Kidney epithelial cell (primary cell): Measurements from ENCODE around the gene OBSCN. TPM values are rescaled to one million over a fixed set of nuclear protein-coding genes. Genes with fewer than 3 reads are reported as not detected.

Experiments
- DNase-seq: peaks from one replicate; pipeline ENCODE4 v3.0.0-alpha.2; 2010; ENCODE audit warnings: low read depth
- H3K27me3 ChIP-seq: 2 replicates; pipeline ENCODE4 v1.6.0; 2011; ENCODE audit warnings: low read length; ENCODE audit not compliant: control insufficient read depth, insufficient read depth
- H3K36me3 ChIP-seq: 2 replicates; pipeline ENCODE4 v1.5.1; 2011; ENCODE audit warnings: low read length; ENCODE audit not compliant: control insufficient read depth, insufficient read depth
- H3K4me3 ChIP-seq: 2 replicates; pipeline ENCODE4 v1.5.1; 2011; ENCODE audit warnings: low read depth, mild to moderate bottlenecking, control low read depth, low read length
- total RNA-seq: library from RNA; depleted of rRNA; stranded (reverse); fragments of >200 nt; gene quantifications from 2 replicates; pipeline ENCODE4 v1.2.3, GENCODE V29; 2015
- TF ChIP-seq, protein P1 (sequence below): IDR thresholded peaks from 2 replicates; pipeline ENCODE4 v1.5.1; 2011; ENCODE audit warnings: mild to moderate bottlenecking, moderate library complexity, low read length, control low read depth, inconsistent platforms; ENCODE audit not compliant: insufficient read depth, poor library complexity, severe bottlenecking

Gene OBSCN
- total RNA-seq, 1 donor from 2014 or later: 13.5 TPM

DNA sequence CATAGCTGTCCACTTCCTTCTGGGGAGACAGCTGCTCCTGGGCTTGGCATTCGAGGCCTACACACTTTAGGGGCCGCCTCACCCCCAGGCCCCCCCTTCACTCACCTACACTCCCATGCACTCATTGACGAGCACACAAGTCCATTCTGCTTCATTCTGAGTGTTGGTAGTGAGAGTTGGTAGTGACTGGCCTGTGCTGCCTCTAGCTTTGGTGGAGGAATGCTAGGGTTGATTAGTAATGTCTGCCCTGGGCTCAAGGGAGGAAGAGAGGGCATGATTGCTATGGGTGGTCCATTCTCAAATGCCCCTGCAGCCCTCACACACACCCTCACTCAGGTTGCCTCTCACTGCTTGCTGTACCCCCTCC, 168.4 kb downstream of the OBSCN start:
- no peak overlapping the region for H3K4me3 ChIP-seq
- no peaks in the 10 kb centered on the region for H3K36me3 ChIP-seq
- no peak for DNase-seq
- TF ChIP-seq, protein P1, sequence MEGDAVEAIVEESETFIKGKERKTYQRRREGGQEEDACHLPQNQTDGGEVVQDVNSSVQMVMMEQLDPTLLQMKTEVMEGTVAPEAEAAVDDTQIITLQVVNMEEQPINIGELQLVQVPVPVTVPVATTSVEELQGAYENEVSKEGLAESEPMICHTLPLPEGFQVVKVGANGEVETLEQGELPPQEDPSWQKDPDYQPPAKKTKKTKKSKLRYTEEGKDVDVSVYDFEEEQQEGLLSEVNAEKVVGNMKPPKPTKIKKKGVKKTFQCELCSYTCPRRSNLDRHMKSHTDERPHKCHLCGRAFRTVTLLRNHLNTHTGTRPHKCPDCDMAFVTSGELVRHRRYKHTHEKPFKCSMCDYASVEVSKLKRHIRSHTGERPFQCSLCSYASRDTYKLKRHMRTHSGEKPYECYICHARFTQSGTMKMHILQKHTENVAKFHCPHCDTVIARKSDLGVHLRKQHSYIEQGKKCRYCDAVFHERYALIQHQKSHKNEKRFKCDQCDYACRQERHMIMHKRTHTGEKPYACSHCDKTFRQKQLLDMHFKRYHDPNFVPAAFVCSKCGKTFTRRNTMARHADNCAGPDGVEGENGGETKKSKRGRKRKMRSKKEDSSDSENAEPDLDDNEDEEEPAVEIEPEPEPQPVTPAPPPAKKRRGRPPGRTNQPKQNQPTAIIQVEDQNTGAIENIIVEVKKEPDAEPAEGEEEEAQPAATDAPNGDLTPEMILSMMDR: no peak
- peaks cover 17% of the 10 kb centered on the region for H3K27me3 ChIP-seq

DNA sequence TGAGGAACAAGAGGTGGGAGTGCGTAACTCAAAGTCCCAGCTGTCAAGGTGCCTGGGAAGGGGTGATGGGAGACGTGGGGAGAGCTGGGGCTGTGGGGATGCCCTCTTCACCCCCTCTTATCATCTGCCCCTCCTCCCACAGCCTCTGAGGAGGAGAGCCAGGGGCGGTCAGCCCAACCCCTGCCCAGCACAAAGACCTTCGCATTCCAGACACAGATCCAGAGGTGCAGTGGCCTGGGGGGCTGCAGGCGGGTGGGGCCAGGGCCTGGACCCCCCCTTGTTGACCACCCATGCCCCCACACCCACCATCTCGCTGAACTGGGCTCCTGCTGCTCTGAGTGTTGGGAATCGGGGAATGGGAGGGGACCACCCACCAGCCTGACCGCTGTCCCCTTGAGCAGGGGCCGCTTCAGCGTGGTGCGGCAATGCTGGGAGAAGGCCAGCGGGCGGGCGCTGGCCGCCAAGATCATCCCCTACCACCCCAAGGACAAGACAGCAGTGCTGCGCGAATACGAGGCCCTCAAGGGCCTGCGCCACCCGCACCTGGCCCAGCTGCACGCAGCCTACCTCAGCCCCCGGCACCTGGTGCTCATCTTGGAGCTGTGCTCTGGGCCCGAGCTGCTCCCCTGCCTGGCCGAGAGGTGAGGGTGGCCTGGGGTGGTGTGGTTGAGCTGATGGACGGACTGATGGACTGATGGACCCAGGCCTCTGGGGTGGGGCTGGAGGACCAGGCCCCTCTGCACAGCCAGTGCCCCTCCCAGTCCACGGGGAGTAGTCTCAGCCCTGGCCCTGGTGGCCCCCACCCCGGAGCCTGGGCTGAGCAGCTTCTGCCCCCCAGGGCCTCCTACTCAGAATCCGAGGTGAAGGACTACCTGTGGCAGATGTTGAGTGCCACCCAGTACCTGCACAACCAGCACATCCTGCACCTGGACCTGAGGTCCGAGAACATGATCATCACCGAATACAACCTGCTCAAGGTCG, 169.1 kb downstream of the OBSCN start:
- H3K27me3 ChIP-seq: peaks cover 10% of the 10 kb centered on the region
- H3K4me3 ChIP-seq: no peak overlapping the region
- TF ChIP-seq, protein P1: no peak
- no peak for DNase-seq
- no peaks in the 10 kb centered on the region for H3K36me3 ChIP-seq

DNA sequence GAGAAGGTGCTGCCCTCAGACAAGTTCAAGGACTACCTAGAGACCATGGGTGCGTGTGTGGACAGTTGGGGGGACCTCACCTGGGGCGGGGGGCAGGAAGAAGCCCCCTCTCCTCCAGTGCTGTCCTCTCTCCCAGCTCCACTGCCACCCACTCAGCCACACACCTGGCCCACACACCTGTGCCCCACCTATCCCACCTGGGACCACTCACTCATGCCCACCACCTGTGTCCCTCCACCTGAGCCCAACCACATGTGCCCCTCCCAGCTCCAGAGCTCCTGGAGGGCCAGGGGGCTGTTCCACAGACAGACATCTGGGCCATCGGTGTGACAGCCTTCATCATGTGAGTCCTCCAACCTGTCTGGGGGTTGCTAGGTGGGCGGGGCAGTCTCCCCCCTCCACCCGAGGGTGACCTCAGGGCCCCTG, 169.8 kb downstream of the OBSCN start:
- Histone ChIP-seq H3K36me3 (no peaks in the 10 kb centered on the region), H3K4me3 (peak overlapping the region; percentile 48), H3K27me3 (peaks cover 5% of the 10 kb centered on the region)
- DNase-seq: no peak
- TF ChIP-seq, protein P1: no peak

DNA sequence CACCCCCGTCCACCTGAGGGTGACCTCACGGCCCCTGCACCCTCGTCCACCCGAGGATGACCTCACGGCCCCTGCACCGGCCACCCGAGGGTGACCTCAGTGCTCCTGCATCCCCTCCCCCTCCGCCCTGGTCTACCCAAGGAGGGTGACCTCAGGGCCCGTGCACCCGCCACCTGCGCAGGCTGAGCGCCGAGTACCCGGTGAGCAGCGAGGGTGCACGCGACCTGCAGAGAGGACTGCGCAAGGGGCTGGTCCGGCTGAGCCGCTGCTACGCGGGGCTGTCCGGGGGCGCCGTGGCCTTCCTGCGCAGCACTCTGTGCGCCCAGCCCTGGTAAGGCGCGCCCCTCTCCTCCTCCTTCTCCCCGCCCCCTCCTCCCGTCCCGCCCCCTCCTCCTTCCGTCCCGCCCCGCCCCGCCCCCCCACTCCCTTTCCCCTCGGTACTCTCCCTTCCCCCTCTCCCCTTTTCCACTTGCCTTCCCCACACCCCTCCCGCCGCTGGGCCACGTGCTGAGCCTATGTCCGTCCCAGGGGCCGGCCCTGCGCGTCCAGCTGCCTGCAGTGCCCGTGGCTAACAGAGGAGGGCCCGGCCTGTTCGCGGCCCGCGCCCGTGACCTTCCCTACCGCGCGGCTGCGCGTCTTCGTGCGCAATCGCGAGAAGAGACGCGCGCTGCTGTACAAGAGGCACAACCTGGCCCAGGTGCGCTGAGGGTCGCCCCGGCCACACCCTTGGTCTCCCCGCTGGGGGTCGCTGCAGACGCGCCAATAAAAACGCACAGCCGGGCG, 170.4 kb downstream of the OBSCN start:
- TF ChIP-seq, protein P1: peak; percentile 64
- Histone ChIP-seq H3K27me3 (peaks cover 5% of the 10 kb centered on the region), H3K4me3 (peak overlapping the region; percentile 48), H3K36me3 (no peaks in the 10 kb centered on the region)
- no peak for DNase-seq

DNA sequence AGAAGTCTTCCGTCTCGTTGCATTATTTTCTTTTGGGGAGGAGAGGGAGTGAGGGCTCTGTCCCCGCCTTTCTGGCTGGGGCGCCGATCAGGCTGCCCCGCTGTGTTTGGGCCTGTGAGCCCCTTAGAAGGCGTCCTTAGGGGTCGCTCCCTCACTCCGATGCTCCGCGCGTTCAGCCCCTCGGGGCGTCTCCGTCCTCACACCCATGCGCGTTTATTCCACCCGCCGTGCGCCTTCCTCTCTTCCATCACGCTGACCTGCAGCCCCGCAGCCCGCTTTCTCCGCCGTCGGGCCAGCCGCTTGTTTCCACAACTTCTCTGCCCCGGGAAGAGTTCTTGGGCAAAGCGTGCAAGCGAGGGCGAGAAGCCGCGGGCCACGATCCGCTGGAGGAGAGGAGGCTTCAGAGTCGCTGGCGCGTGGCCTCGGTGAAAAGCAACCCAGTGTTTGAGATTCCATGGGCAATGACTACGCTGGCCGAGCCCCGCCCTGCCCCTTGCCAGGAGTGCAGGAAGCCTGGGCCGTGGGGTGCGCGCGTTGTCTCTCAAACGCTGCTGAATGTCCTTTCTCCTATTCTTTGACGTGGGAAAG, 171.1 kb downstream of the OBSCN start:
- TF ChIP-seq, protein P1: no peak
- DNase-seq: no peak
- H3K27me3 ChIP-seq: peaks cover 5% of the 10 kb centered on the region
- H3K4me3 ChIP-seq: peak overlapping the region; percentile 48
- no peaks in the 10 kb centered on the region for H3K36me3 ChIP-seq
